NCI-H187 (cell line): Measurements from ENCODE around the gene TMEM63B.
"Not testable (repeated sequence)": the region's sequence is repeated elsewhere in the genome, so short reads cannot be mapped to it uniquely, and the experiment has no call there.

Experiments used
- DNase-seq, 2 experiments: peaks; one replicate each; lab custom pipeline; 2025; lab: John Stamatoyannopoulos, UW

The TMEM63B gene

GRCh38 chr6:44127186-44128019 is at the start of gene TMEM63B, which contains the start of gene MRPL14:
TMEM63B (plus strand) TSS chr6:44127554; CDS start chr6:44134585, 7,031 bp downstream.
MRPL14 (minus strand) TSS chr6:44127452; CDS start chr6:44116611, 10,841 bp downstream.
- DNase-seq = peak; percentile 69 to 80

GRCh38 chr6:44078219-44078826 is 49.0 kb upstream of the TMEM63B start:
- no peak for DNase-seq

GRCh38 chr6:44078827-44079671 is 48.3 kb upstream of the TMEM63B start:
- DNase-seq = no peak

GRCh38 chr6:44079672-44080071 is 47.7 kb upstream of the TMEM63B start:
- no peak for DNase-seq

- DNase-seq = no peak
These were observed 46.5 kb upstream of the TMEM63B start for GRCh38 chr6:44080561-44081521.

GRCh38 chr6:44081753-44082152 is 45.6 kb upstream of the TMEM63B start:
- DNase-seq = no peak

GRCh38 chr6:44082872-44083321 is 44.5 kb upstream of the TMEM63B start:
- DNase-seq = no peak

GRCh38 chr6:44084231-44085014 is 42.9 kb upstream of the TMEM63B start:
- DNase-seq = no peak

- DNase-seq = no peak
These were observed 42.1 kb upstream of the TMEM63B start for GRCh38 chr6:44085219-44085618.

GRCh38 chr6:44086931-44087574 is 40.3 kb upstream of the TMEM63B start:
- no peak for DNase-seq

- DNase-seq = no peak
These were observed 39.7 kb upstream of the TMEM63B start for GRCh38 chr6:44087623-44088022.

GRCh38 chr6:44088827-44089590 is 38.3 kb upstream of the TMEM63B start:
- DNase-seq = no peak

GRCh38 chr6:44090465-44090864 is 36.9 kb upstream of the TMEM63B start:
- DNase-seq = no peak

- DNase-seq = not testable (repeated sequence)
These were observed 36.0 kb upstream of the TMEM63B start for GRCh38 chr6:44091356-44091755.

GRCh38 chr6:44091981-44092884 is 35.1 kb upstream of the TMEM63B start:
- no peak for DNase-seq

- DNase-seq = no peak
These were observed 34.3 kb upstream of the TMEM63B start for GRCh38 chr6:44093066-44093465.

- no peak for DNase-seq
These were observed 33.5 kb upstream of the TMEM63B start for GRCh38 chr6:44093750-44094402.
